NCI-H345 treated with DMSO at 0.1 percent for 48 hours (cell line): Measurements from ENCODE around the gene FOXC1.

ENCODE experiments used
- DNase-seq: peaks from one replicate; lab custom pipeline; 2025; ENCODE audit not compliant: unreplicated experiment; lab: John Stamatoyannopoulos, UW

Gene FOXC1

GRCh38 chr6:1611572-1612298 lies 2.0 kb downstream of the FOXC1 start:
- DNase-seq = no peak

- DNase-seq = no peak
Observed at GRCh38 chr6:1612299-1612973, 2.7 kb downstream of the FOXC1 start.

GRCh38 chr6:1612974-1613306 lies 3.2 kb downstream of the FOXC1 start:
- no peak for DNase-seq

- no peak for DNase-seq
Observed at GRCh38 chr6:1613346-1613687, 3.6 kb downstream of the FOXC1 start.

GRCh38 chr6:1613688-1614447 lies 4.2 kb downstream of the FOXC1 start:
- no peak for DNase-seq

- no peak for DNase-seq
Observed at GRCh38 chr6:1614448-1615150, 4.9 kb downstream of the FOXC1 start.

GRCh38 chr6:1615151-1615852 lies 5.6 kb downstream of the FOXC1 start:
- no peak for DNase-seq

GRCh38 chr6:1615853-1616420 lies 6.2 kb downstream of the FOXC1 start:
- no peak for DNase-seq

- no peak for DNase-seq
Observed at GRCh38 chr6:1616701-1617463, 7.2 kb downstream of the FOXC1 start.

- DNase-seq = no peak
Observed at GRCh38 chr6:1617466-1618310, 8.0 kb downstream of the FOXC1 start.

- no peak for DNase-seq
Observed at GRCh38 chr6:1618311-1619097, 8.8 kb downstream of the FOXC1 start.

GRCh38 chr6:1619098-1619672 lies 9.5 kb downstream of the FOXC1 start:
- DNase-seq = no peak

- DNase-seq = no peak
Observed at GRCh38 chr6:1619673-1620503, 10.2 kb downstream of the FOXC1 start.

GRCh38 chr6:1620504-1621069 lies 10.9 kb downstream of the FOXC1 start:
- DNase-seq = no peak

- DNase-seq = no peak
Observed at GRCh38 chr6:1621070-1621701, 11.5 kb downstream of the FOXC1 start.

GRCh38 chr6:1622220-1622850 lies 12.6 kb downstream of the FOXC1 start:
- no peak for DNase-seq
